ENCODE results near the gene RAD51AP2. TPM values are rescaled to one million over a fixed set of nuclear protein-coding genes. Genes with fewer than 3 reads are reported as not detected.

The RAD51AP2 gene
- total and polyA plus RNA-seq, 2 of the 13 experiments (the other 11 are each of a cell fraction or from before 2014, with no cell fraction given): 0.11 to 0.12 TPM

GRCh38 chr2:17545680-17546613 is 27.7 kb upstream of the RAD51AP2 start (continued):
- no peak for TF ChIP-seq CREB3 (CRISPR knock-in tag; IDR thresholded peaks at IDR 0.05)
- TF ChIP-seq YEATS4 (CRISPR knock-in tag; IDR thresholded peaks at IDR 0.05; ENCODE audit: borderline replicate concordance): no peak
- peak; percentile 95 for TF ChIP-seq HNRNPUL1 (IDR thresholded peaks at IDR 0.05; ENCODE audit: low read depth, low read length)
- no peak for TF ChIP-seq ZNF564 (CRISPR knock-in tag; IDR thresholded peaks at IDR 0.05)
- TF ChIP-seq PATZ1 (CRISPR knock-in tag; IDR thresholded peaks at IDR 0.05): no peak
- no peak for TF ChIP-seq ZNF12 (CRISPR knock-in tag; IDR thresholded peaks at IDR 0.05)
- TF ChIP-seq FOXO4 (CRISPR knock-in tag; conservative IDR thresholded peaks at IDR 0.05): no peak
- peak; percentile 42; the same call in 1 of the 2 replicates for TF ChIP-seq FOXJ3 (CRISPR knock-in tag; IDR thresholded peaks at IDR 0.05; ENCODE audit: borderline replicate concordance)
- TF ChIP-seq ZBTB1 (CRISPR knock-in tag; IDR thresholded peaks at IDR 0.05; ENCODE audit: borderline replicate concordance): no peak
- TF ChIP-seq REST (IDR thresholded peaks at IDR 0.05; ENCODE audit: borderline replicate concordance in 1 of 2, low read depth in 1 of 2, low read length in 2 of 2): no peak
- no peak for TF ChIP-seq MYC (CRISPR knock-in tag; IDR thresholded peaks at IDR 0.05; ENCODE audit: borderline replicate concordance)
- no peak for TF ChIP-seq ZNF143 (CRISPR knock-in tag; IDR thresholded peaks at IDR 0.05)
- no peak for TF ChIP-seq GPN1 (CRISPR knock-in tag; IDR thresholded peaks at IDR 0.05; ENCODE audit: borderline replicate concordance)
- TF ChIP-seq ZNF549 (CRISPR knock-in tag; IDR thresholded peaks at IDR 0.05): no peak
- no peak for TF ChIP-seq HMGA1 (CRISPR knock-in tag; conservative IDR thresholded peaks at IDR 0.05)
- no peak for TF ChIP-seq KDM3A (CRISPR knock-in tag; IDR thresholded peaks at IDR 0.05; ENCODE audit: low read depth)
- TF ChIP-seq HES4 (CRISPR knock-in tag; IDR thresholded peaks at IDR 0.05; ENCODE audit: borderline replicate concordance): no peak
- no peak for TF ChIP-seq ZBTB26 (CRISPR knock-in tag; IDR thresholded peaks at IDR 0.05; ENCODE audit: borderline replicate concordance)
- no peak for TF ChIP-seq ZNF292 (CRISPR knock-in tag; IDR thresholded peaks at IDR 0.05; ENCODE audit: borderline replicate concordance, low read depth)

All from HepG2 (cell line).